Suprapubic skin (tissue), 4 donors: ENCODE data around the gene SOX9. TPM values are rescaled to one million over a fixed set of nuclear protein-coding genes. Genes with fewer than 3 reads are reported as not detected.

Experiments used
- DNase-seq, 2 donors: peaks; one replicate each; pipeline ENCODE4 v3.0.0-alpha.2; 2019; ENCODE audit warnings: low spot score in 2 of 2
- H3K27ac ChIP-seq: fragments of 200-600 bp; sonication (generic); one replicate; pipeline ENCODE4 v1.5.1; 2019
- H3K27me3 ChIP-seq: fragments of 200-600 bp; sonication (generic); one replicate; pipeline ENCODE4 v1.5.1; 2019
- H3K36me3 ChIP-seq: fragments of 200-600 bp; sonication (generic); one replicate; pipeline ENCODE4 v1.5.1; 2019
- H3K4me1 ChIP-seq: fragments of 200-600 bp; sonication (generic); one replicate; pipeline ENCODE4 v1.5.1; 2019
- H3K4me3 ChIP-seq: fragments of 200-600 bp; sonication (generic); one replicate; pipeline ENCODE4 v1.5.1; 2019; ENCODE audit warnings: mild to moderate bottlenecking
- H3K9me3 ChIP-seq: fragments of 200-600 bp; sonication (generic); one replicate; pipeline ENCODE4 v1.5.1; 2019
- EP300 ChIP-seq: sonication (generic); formaldehyde crosslinking; IDR thresholded peaks from one replicate; pipeline ENCODE4 v1.6.1; 2017; ENCODE audit warnings: antibody characterized with exemption
- POLR2A ChIP-seq, 2 donors: fragments of 450-650 bp; IDR thresholded peaks; one replicate each; pipeline ENCODE4 v1.6.1; 2017; ENCODE audit warnings: antibody characterized with exemption in 2 of 2, mild to moderate bottlenecking in 2 of 2, moderate library complexity in 2 of 2
- POLR2AphosphoS5 ChIP-seq, 3 donors: sonication (generic); formaldehyde crosslinking; IDR thresholded peaks; one replicate each; pipeline ENCODE4 v1.6.1; 2017; ENCODE audit warnings: antibody characterized with exemption in 3 of 3
- WGBS: methylation state at CpG from one replicate; pipeline ENCODE4 v1.1.5; 2018; 5-methylcytosine and 5-hydroxymethylcytosine counted together
- total RNA-seq, 4 donors: library from RNA; depleted of rRNA; stranded (reverse); fragments of >200 nt; gene quantifications; one replicate each; pipeline ENCODE4 v1.1.0, GENCODE V29; 2016
- TF ChIP-seq, protein P1 (sequence below), 2 donors: fragments of 200-600 bp in 1 of 2; fragments of 450-650 bp in 1 of 2; sonication (generic) in 1 of 2; IDR thresholded peaks; one replicate each; pipeline ENCODE4 v1.5.1; 2016 to 2019; ENCODE audit warnings: antibody characterized with exemption in 2 of 2, mild to moderate bottlenecking in 1 of 2, moderate library complexity in 1 of 2

SOX9 gene
- total RNA-seq, 4 donors from 2014 or later = 30.0 to 52.3 (median 42.9) TPM

DNA sequence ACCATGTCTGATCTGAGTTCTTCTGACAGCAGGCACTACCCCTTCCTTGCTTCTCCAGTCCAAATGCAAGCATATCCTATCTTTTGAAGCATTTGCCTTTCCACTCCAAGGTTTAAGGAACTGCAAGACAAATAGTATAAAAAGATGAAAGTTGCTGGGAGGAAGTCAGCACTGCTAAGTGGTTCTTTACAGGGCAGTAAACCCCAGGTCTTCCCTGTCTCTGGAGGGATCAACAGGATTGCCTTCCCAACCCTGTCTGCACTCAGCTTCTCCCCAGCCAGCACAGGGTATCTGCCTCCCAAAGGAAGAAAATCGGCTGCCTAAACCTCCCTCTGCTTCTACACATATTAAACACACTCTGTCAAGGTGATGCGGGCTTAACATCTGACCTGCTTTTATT is 46.8 kb downstream of the SOX9 start:
- DNase-seq = no peak
- Histone ChIP-seq H3K4me1 (no peaks in the 10 kb centered on the region), H3K9me3 (no peaks in the 10 kb centered on the region), H3K27ac (no peak overlapping the region), H3K27me3 (peaks cover 3% of the 10 kb centered on the region), H3K36me3 (no peaks in the 10 kb centered on the region), H3K4me3 (no peak overlapping the region)
- WGBS = 85% methylated on average over 2 of the region's 2 CpGs
- TF ChIP-seq EP300 (no peak), POLR2A (IDR thresholded peaks at IDR 0.05) (no peak), POLR2AphosphoS5 (IDR thresholded peaks at IDR 0.05) (no peak)
- TF ChIP-seq, protein P1, sequence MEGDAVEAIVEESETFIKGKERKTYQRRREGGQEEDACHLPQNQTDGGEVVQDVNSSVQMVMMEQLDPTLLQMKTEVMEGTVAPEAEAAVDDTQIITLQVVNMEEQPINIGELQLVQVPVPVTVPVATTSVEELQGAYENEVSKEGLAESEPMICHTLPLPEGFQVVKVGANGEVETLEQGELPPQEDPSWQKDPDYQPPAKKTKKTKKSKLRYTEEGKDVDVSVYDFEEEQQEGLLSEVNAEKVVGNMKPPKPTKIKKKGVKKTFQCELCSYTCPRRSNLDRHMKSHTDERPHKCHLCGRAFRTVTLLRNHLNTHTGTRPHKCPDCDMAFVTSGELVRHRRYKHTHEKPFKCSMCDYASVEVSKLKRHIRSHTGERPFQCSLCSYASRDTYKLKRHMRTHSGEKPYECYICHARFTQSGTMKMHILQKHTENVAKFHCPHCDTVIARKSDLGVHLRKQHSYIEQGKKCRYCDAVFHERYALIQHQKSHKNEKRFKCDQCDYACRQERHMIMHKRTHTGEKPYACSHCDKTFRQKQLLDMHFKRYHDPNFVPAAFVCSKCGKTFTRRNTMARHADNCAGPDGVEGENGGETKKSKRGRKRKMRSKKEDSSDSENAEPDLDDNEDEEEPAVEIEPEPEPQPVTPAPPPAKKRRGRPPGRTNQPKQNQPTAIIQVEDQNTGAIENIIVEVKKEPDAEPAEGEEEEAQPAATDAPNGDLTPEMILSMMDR (IDR thresholded peaks at IDR 0.05) = no peak

DNA sequence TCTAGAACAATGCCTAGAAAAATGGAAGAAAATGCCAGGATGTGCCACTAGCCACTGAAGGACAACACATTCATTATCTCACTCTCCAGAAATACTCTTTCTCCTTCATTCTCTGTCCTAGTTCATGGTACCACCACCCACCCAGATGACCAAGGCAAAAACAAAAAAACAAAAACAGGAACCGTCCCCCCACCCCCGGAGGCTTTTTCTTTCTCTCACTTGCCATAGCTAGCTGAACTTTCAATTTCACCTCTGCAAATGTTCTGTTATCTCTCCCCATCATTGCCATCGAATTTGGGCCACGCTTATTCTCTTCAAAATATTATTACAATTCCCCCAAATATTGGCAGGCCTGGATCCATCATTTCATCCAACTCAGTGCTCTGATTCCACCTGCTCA is 49.0 kb downstream of the SOX9 start:
- H3K9me3 ChIP-seq = no peaks in the 10 kb centered on the region
- no peaks in the 10 kb centered on the region for H3K27me3 ChIP-seq
- no peak for DNase-seq
- no peaks in the 10 kb centered on the region for H3K36me3 ChIP-seq
- WGBS = 89% methylated on average over 4 of the region's 4 CpGs
- TF ChIP-seq, protein P1 (IDR thresholded peaks at IDR 0.05) = no peak
- TF ChIP-seq POLR2A (IDR thresholded peaks at IDR 0.05) (no peak), EP300 (no peak), POLR2AphosphoS5 (IDR thresholded peaks at IDR 0.05) (no peak)
- no peak overlapping the region for H3K27ac ChIP-seq
- H3K4me3 ChIP-seq = no peak overlapping the region
- H3K4me1 ChIP-seq = no peaks in the 10 kb centered on the region

DNA sequence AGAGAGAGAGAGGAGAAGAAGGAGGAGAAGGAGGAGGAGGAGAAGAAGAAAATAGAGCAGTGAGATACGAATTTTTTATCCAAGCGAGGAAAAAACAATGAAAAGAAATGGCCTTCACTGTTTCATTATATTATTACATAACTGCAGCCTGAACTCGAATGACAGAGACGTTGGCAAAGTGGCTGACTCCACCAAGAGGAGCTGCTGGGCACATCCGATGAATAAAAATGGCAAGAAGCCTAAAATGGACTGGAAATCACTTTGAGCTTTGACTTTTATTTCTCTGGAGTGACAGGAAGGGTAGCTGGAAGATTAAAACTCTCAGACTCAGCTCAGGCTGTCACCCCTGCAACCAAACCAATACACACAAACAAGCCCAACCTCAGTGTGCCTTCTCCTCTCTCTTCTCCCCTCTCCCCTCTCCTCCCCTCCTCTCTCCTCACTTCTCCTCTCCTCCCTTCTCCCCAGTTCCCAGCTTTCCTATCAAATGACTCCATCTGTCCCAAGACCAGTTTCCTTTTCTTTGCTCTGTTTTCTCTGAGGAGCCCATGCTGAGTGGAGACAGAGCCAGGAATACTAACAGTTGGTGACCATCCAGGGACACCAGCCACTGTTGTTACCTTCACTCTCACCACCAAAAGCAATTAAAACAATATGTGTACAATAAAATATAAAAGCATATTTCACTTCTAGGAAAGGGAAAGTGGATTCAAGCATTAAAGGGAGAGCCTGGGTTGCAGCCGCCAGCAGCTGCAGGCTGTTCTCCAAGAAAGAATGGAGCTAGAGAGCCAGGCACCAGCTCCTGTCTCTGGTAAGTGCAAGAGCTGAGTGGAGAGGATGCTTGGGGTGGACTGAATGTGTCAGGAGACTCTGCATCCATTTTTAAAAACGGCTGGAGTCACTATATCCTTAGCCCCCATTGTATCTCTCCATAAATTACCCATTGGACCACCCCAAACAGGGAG is 51.2 kb downstream of the SOX9 start:
- H3K4me3 ChIP-seq = no peak overlapping the region
- 27% methylated on average over 7 of the region's 7 CpGs for WGBS
- H3K9me3 ChIP-seq = no peaks in the 10 kb centered on the region
- no peak for DNase-seq
- no peaks in the 10 kb centered on the region for H3K4me1 ChIP-seq
- no peaks in the 10 kb centered on the region for H3K36me3 ChIP-seq
- no peak overlapping the region for H3K27ac ChIP-seq
- H3K27me3 ChIP-seq = peaks cover 3% of the 10 kb centered on the region
- TF ChIP-seq POLR2AphosphoS5 (IDR thresholded peaks at IDR 0.05) = no peak
- no peak for TF ChIP-seq POLR2A (IDR thresholded peaks at IDR 0.05)
- TF ChIP-seq EP300 = no peak
- TF ChIP-seq, protein P1 (IDR thresholded peaks at IDR 0.05) = no peak

DNA sequence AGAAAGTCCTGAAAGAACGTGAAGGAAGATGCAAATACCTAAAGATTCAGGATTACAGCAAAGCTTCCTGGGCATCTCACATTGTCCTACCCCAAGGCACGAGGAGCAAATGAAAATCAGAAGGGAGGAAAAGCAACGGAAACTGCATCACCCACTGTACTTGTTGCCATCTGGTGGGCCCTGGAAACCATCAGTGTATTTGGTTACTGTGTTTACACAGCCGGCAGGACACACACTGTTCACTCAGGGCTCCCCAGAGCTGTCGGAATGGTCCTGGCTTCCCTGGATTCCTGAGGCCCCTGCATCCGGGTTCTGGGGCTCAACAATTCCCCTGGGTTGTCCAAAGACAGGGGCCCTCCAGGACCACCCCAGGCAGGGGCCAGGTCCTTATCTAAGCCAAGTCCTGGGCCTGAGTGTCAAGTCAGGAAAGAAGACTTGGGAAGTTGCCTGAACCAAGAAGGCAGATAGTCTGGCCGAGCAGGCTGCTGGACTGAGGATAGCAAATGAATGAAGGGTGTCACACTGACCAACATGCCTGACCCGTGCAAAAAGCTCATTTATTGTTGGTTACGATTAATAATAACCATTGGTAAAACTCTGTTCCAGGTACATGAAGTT is 52.8 kb downstream of the SOX9 start:
- H3K36me3 ChIP-seq = no peaks in the 10 kb centered on the region

DNA sequence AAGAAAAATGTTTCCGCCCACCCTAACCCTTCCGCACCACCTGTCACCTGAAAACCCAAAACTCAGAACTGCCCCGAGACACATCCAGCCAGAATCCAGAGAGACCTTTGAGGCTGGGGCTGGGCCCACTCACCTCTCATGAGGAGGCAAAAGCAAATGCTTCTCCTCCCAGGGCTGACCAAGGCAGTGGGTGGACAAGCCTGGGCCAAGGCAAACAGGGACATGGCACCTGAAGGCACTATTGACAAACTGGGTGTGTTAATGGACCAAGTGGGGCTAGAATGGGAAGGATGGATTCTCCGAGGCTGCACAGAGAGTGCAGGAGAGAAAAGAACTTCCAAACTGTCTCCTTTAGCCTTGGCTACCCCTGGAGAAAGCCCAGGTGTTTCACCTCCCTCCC is 54.4 kb downstream of the SOX9 start:
- DNase-seq = no peak
- H3K4me1 ChIP-seq = no peaks in the 10 kb centered on the region
- TF ChIP-seq, protein P1 (IDR thresholded peaks at IDR 0.05) = no peak
- TF ChIP-seq POLR2AphosphoS5 (IDR thresholded peaks at IDR 0.05) (no peak), POLR2A (IDR thresholded peaks at IDR 0.05) (no peak), EP300 (no peak)
- no peak overlapping the region for H3K27ac ChIP-seq
- WGBS = 91% methylated on average over 4 of the region's 4 CpGs
- H3K4me3 ChIP-seq = no peak overlapping the region
- H3K36me3 ChIP-seq = no peaks in the 10 kb centered on the region
- peaks cover 6% of the 10 kb centered on the region for H3K27me3 ChIP-seq
- no peaks in the 10 kb centered on the region for H3K9me3 ChIP-seq

More for the DNA sequence above, 52.8 kb downstream of the SOX9 start:
- TF ChIP-seq EP300 = no peak
- H3K27ac ChIP-seq = no peak overlapping the region
- 67% methylated on average over 9 of the region's 9 CpGs for WGBS
- no peaks in the 10 kb centered on the region for H3K9me3 ChIP-seq
- no peak overlapping the region for H3K4me3 ChIP-seq
- no peak for DNase-seq
- H3K4me1 ChIP-seq = no peaks in the 10 kb centered on the region
- H3K27me3 ChIP-seq = peaks cover 6% of the 10 kb centered on the region
